ENCODE data around the gene TRIM58. TPM values are rescaled to one million over a fixed set of nuclear protein-coding genes. Genes with fewer than 3 reads are reported as not detected.

TRIM58 gene
- total RNA-seq, 1 experiment from 2014 or later, result not detected

DNA sequence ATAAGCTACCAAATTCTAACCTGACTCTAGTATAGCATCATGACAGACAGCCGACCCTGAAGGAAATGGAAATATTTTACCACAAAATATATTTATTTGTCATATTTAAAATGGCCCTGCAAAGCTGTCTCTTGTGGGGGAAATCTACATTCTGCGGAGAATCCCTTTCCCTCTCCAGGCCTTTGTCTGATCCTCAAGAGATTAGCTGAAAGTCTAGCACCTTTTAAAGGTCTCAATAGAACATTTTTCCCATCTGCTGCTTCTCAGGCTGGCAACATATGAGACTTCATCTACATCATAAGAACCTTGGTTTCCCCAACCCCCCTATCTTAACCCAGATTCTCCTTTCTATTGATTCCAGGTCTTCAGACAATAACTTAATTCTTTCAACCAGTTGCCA is 13.6 kb upstream of the TRIM58 start:
- DNase-seq (ENCODE audit: low spot score), result no peak
- TF ChIP-seq EZH2 (IDR thresholded peaks at IDR 0.05; ENCODE audit: borderline replicate concordance, low read depth, low read length, poor library complexity, severe bottlenecking), result no peak
- H3K36me3 ChIP-seq (ENCODE audit: insufficient read depth, low read length, poor library complexity, severe bottlenecking), result no peaks in the 10 kb centered on the region
- no peaks in the 10 kb centered on the region for H3K27me3 ChIP-seq (replicated peaks; ENCODE audit: insufficient read depth, low read depth, low read length, poor library complexity)
- intact Hi-C loops (cut with micrococcal nuclease; ENCODE audit: unreplicated experiment), result no loop called here
- H3K27ac ChIP-seq (ENCODE audit: low read depth, low read length, poor library complexity, severe bottlenecking), result no peak overlapping the region
- ChIA-PET POLR2A (ENCODE audit: low non-redundant PET) (no interaction called here), CTCF (no interaction called here)
- no peaks in the 10 kb centered on the region for H3K4me1 ChIP-seq (ENCODE audit: insufficient read depth, low read length, poor library complexity, severe bottlenecking)
- no peak overlapping the region for H3K4me3 ChIP-seq (ENCODE audit: low read depth, low read length, poor library complexity, severe bottlenecking)
- no TSS peak for BruUV-seq (replicated peaks)
- no peaks in the 10 kb centered on the region for H3K9me3 ChIP-seq (ENCODE audit: low read depth, low read length, poor library complexity, severe bottlenecking)

DNA sequence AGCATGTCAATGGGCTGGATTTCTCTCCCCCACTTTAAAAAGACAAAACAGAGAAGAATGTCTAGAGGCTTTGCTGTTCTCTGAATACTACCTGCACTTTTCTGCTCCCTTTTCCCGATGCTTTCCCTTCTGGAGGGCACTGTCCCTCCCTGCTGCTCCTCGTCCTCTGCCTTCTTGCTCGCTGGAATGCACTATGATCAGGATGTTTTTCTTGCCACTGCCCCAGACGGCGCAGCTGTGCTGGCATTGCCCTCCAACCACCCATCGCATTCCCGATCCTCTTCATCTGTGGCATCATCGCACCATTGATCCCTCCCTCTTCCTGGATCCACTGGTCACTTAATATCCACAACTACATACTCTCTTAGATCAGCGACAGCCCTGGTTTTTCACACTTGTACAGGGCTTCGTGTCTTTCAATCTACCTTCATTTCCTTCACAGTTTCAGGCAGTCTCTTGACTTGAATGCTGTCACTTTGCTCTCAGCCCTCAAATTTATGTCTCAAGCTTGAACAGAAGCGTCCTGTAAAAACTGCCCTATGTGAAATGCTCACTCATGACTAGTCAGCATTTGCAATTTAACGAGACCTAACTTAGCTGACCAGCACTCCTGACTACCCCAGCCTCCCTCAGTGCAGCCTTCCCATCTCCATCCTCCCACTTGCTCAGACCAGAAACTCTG is 11.8 kb upstream of the TRIM58 start:
- Histone ChIP-seq H3K4me1 (ENCODE audit: insufficient read depth, low read length, poor library complexity, severe bottlenecking) (no peaks in the 10 kb centered on the region), H3K27me3 (replicated peaks; ENCODE audit: insufficient read depth, low read depth, low read length, poor library complexity) (no peaks in the 10 kb centered on the region), H3K27ac (ENCODE audit: low read depth, low read length, poor library complexity, severe bottlenecking) (no peak overlapping the region), H3K4me3 (ENCODE audit: low read depth, low read length, poor library complexity, severe bottlenecking) (no peak overlapping the region), H3K36me3 (ENCODE audit: insufficient read depth, low read length, poor library complexity, severe bottlenecking) (no peaks in the 10 kb centered on the region), H3K9me3 (ENCODE audit: low read depth, low read length, poor library complexity, severe bottlenecking) (no peaks in the 10 kb centered on the region)
- no peak for TF ChIP-seq EZH2 (IDR thresholded peaks at IDR 0.05; ENCODE audit: borderline replicate concordance, low read depth, low read length, poor library complexity, severe bottlenecking)
- TF ChIP-seq, protein P1, sequence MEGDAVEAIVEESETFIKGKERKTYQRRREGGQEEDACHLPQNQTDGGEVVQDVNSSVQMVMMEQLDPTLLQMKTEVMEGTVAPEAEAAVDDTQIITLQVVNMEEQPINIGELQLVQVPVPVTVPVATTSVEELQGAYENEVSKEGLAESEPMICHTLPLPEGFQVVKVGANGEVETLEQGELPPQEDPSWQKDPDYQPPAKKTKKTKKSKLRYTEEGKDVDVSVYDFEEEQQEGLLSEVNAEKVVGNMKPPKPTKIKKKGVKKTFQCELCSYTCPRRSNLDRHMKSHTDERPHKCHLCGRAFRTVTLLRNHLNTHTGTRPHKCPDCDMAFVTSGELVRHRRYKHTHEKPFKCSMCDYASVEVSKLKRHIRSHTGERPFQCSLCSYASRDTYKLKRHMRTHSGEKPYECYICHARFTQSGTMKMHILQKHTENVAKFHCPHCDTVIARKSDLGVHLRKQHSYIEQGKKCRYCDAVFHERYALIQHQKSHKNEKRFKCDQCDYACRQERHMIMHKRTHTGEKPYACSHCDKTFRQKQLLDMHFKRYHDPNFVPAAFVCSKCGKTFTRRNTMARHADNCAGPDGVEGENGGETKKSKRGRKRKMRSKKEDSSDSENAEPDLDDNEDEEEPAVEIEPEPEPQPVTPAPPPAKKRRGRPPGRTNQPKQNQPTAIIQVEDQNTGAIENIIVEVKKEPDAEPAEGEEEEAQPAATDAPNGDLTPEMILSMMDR (conservative IDR thresholded peaks at IDR 0.05; ENCODE audit: low read depth, low read length), result no peak
- BruUV-seq (replicated peaks), result no TSS peak
- intact Hi-C loops (cut with micrococcal nuclease; ENCODE audit: unreplicated experiment), result no loop called here
- CTCF ChIA-PET, result no interaction called here
- DNase-seq (ENCODE audit: low spot score), result no peak
- POLR2A ChIA-PET (ENCODE audit: low non-redundant PET), result no interaction called here

DNA sequence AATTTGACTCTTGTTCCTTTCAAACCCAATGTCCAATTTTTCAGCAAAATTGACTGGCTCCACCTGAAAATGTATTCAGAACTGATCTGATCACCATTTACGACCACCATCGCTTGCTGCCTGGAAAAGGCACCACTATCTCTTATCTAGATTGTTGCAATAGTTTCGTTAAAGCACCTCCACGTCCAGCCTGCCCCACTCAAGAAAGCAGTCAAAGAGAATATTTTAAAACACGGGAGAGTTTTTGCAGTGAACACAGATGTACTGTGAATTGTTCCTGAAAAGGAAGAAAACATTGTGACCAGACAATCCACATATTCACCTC is 11.3 kb upstream of the TRIM58 start:
- intact Hi-C loops (cut with micrococcal nuclease; ENCODE audit: unreplicated experiment), result no loop called here
- ChIA-PET CTCF (no interaction called here), POLR2A (ENCODE audit: low non-redundant PET) (no interaction called here)
- no peak for DNase-seq (ENCODE audit: low spot score)
- no TSS peak for BruUV-seq (replicated peaks)
- H3K27me3 ChIP-seq (replicated peaks; ENCODE audit: insufficient read depth, low read depth, low read length, poor library complexity), result no peaks in the 10 kb centered on the region
- no peak overlapping the region for H3K4me3 ChIP-seq (ENCODE audit: low read depth, low read length, poor library complexity, severe bottlenecking)
- no peaks in the 10 kb centered on the region for H3K36me3 ChIP-seq (ENCODE audit: insufficient read depth, low read length, poor library complexity, severe bottlenecking)
- H3K4me1 ChIP-seq (ENCODE audit: insufficient read depth, low read length, poor library complexity, severe bottlenecking), result no peaks in the 10 kb centered on the region
- peaks cover 2% of the 10 kb centered on the region for H3K9me3 ChIP-seq (ENCODE audit: low read depth, low read length, poor library complexity, severe bottlenecking)
- TF ChIP-seq, protein P1 (conservative IDR thresholded peaks at IDR 0.05; ENCODE audit: low read depth, low read length), result no peak
- no peak overlapping the region for H3K27ac ChIP-seq (ENCODE audit: low read depth, low read length, poor library complexity, severe bottlenecking)

DNA sequence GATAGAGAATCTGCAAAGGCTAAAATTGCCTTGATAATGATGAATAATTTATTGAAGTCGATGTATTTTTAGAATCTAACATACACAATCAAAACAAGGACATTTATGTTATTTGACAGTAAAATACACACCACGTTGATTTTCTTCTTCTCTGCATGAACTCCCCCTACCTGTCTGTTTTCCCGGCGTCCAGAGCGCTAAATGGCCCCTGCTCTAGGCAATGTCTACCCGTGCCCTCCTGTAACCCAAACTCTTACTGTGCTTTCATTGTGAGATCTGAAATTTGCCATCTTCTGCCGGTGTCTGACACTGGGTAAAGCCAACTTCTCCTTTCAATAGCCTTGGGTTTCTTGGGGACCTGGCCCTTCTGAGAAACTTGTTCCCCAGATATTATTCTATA is 8.6 kb upstream of the TRIM58 start:
- Histone ChIP-seq H3K4me1 (ENCODE audit: insufficient read depth, low read length, poor library complexity, severe bottlenecking) (no peaks in the 10 kb centered on the region), H3K9me3 (ENCODE audit: low read depth, low read length, poor library complexity, severe bottlenecking) (peaks cover 11% of the 10 kb centered on the region), H3K4me3 (ENCODE audit: low read depth, low read length, poor library complexity, severe bottlenecking) (no peak overlapping the region), H3K27me3 (replicated peaks; ENCODE audit: insufficient read depth, low read depth, low read length, poor library complexity) (no peaks in the 10 kb centered on the region), H3K27ac (ENCODE audit: low read depth, low read length, poor library complexity, severe bottlenecking) (no peak overlapping the region), H3K36me3 (ENCODE audit: insufficient read depth, low read length, poor library complexity, severe bottlenecking) (no peaks in the 10 kb centered on the region)
- BruUV-seq (replicated peaks), result no TSS peak
- POLR2A ChIA-PET (ENCODE audit: low non-redundant PET), result no interaction called here
- TF ChIP-seq, protein P1 (conservative IDR thresholded peaks at IDR 0.05; ENCODE audit: low read depth, low read length), result no peak
- no peak for TF ChIP-seq EZH2 (IDR thresholded peaks at IDR 0.05; ENCODE audit: borderline replicate concordance, low read depth, low read length, poor library complexity, severe bottlenecking)
- intact Hi-C loops (cut with micrococcal nuclease; ENCODE audit: unreplicated experiment), result no loop called here
- CTCF ChIA-PET, result no interaction called here
- no peak for DNase-seq (ENCODE audit: low spot score)
